HFFc6 (cell line): ENCODE data around the gene PDE3B. TPM values are rescaled to one million over a fixed set of nuclear protein-coding genes. Genes with fewer than 3 reads are reported as not detected.

ENCODE experiments used
- DNase-seq: peaks from one replicate; pipeline ENCODE4 v3.0.0-alpha.2; 2018
- H3K27ac Mint-ChIP-seq: 2 replicates; pipeline ENCODE4 v1.8.0; 2020; ENCODE audit warnings: mild to moderate bottlenecking, mixed read lengths
- H3K27me3 Mint-ChIP-seq: 2 replicates; pipeline ENCODE4 v1.8.0; 2021; ENCODE audit warnings: mild to moderate bottlenecking, moderate library complexity, mixed read lengths; ENCODE audit not compliant: insufficient read depth
- H3K36me3 Mint-ChIP-seq: 2 replicates; pipeline ENCODE4 v1.8.0; 2021; ENCODE audit warnings: low read depth, mixed read lengths
- H3K4me1 Mint-ChIP-seq: 2 replicates; pipeline ENCODE4 v1.8.0; 2020; ENCODE audit warnings: low read depth, mixed read lengths
- H3K4me3 Mint-ChIP-seq: 2 replicates; pipeline ENCODE4 v1.8.0; 2020; ENCODE audit warnings: mild to moderate bottlenecking, moderate library complexity, mixed read lengths
- H3K9me3 Mint-ChIP-seq: 2 replicates; pipeline ENCODE4 v1.8.0; 2020; ENCODE audit warnings: mild to moderate bottlenecking, mixed read lengths
- total RNA-seq, 6 experiments: library from RNA; stranded (reverse); fragmentation: NEBNext Ultra II Directional; extraction: Animal tissue kit (Norgen Biotek cat#: 25700); gene quantifications; 2 replicates in 1 of 6; 3 replicates in 5 of 6; pipeline ENCODE4 v1.2.3, GENCODE V29; 2021
- TF ChIP-seq, protein P1 (sequence below): fragments of 200-600 bp; sonication (generic); IDR thresholded peaks from 2 replicates; pipeline ENCODE4 v1.5.0; 2021; ENCODE audit warnings: antibody characterized with exemption, mild to moderate bottlenecking

The PDE3B gene
- total RNA-seq, 6 experiments from 2014 or later = 0.05 to 0.06 TPM; not detected in 4

DNA sequence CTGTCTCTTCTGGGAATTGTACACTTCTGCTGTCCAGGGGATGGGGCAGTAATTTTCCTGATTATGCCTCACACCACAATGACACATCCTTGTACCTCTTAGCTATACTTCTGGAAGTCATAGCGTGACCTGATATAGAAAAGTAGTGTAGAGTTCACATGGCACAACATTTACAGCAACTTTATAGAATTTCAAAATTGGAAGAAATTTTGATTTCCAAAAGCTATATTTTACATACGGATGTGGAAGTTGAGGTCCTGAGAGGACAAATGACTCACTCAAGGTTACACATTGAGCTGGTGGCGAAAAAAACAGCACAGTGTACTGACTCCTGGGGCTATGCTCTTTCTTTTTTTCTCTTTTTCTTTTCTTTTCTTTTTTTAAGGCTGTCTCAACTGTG is 254.8 kb downstream of the PDE3B start:
- TF ChIP-seq, protein P1, sequence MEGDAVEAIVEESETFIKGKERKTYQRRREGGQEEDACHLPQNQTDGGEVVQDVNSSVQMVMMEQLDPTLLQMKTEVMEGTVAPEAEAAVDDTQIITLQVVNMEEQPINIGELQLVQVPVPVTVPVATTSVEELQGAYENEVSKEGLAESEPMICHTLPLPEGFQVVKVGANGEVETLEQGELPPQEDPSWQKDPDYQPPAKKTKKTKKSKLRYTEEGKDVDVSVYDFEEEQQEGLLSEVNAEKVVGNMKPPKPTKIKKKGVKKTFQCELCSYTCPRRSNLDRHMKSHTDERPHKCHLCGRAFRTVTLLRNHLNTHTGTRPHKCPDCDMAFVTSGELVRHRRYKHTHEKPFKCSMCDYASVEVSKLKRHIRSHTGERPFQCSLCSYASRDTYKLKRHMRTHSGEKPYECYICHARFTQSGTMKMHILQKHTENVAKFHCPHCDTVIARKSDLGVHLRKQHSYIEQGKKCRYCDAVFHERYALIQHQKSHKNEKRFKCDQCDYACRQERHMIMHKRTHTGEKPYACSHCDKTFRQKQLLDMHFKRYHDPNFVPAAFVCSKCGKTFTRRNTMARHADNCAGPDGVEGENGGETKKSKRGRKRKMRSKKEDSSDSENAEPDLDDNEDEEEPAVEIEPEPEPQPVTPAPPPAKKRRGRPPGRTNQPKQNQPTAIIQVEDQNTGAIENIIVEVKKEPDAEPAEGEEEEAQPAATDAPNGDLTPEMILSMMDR = no peak
- no peaks in the 10 kb centered on the region for H3K27me3 Mint-ChIP-seq
- no peak for DNase-seq
- H3K27ac Mint-ChIP-seq = no peak overlapping the region
- H3K36me3 Mint-ChIP-seq = no peaks in the 10 kb centered on the region
- no peak overlapping the region for H3K4me3 Mint-ChIP-seq
- no peaks in the 10 kb centered on the region for H3K9me3 Mint-ChIP-seq
- H3K4me1 Mint-ChIP-seq = no peaks in the 10 kb centered on the region; the same call in 1 of the 2 replicates

DNA sequence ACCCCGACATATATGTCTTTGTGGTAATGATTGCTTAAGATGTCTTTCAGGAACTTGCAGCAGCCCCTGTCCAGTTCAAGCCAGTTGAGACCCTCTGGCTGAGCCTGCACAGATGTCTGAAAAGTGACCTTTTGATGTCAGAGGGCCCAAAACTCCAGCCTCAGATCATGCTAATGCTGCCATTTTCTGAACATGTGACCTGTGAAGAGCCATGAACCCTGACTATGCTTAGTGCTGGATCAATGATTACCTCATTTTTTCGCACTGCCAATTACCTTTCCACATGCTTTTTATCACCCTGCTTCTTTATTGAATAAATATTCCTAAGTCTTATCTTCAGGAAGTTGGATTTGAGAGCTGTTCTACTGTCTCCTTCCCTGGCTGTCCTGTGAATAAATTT is 255.3 kb downstream of the PDE3B start:
- TF ChIP-seq, protein P1 = no peak
- H3K27me3 Mint-ChIP-seq = no peaks in the 10 kb centered on the region
- H3K4me1 Mint-ChIP-seq = no peaks in the 10 kb centered on the region; the same call in 1 of the 2 replicates
- DNase-seq = no peak
- no peak overlapping the region for H3K27ac Mint-ChIP-seq
- no peak overlapping the region for H3K4me3 Mint-ChIP-seq
- no peaks in the 10 kb centered on the region for H3K36me3 Mint-ChIP-seq
- no peaks in the 10 kb centered on the region for H3K9me3 Mint-ChIP-seq

- H3K9me3 Mint-ChIP-seq = no peaks in the 10 kb centered on the region
- H3K27me3 Mint-ChIP-seq = peaks cover 2% of the 10 kb centered on the region; the same call in 1 of the 2 replicates
- no peak overlapping the region for H3K4me3 Mint-ChIP-seq
- no peak overlapping the region for H3K27ac Mint-ChIP-seq
- DNase-seq = peak; percentile 35
- TF ChIP-seq, protein P1 = no peak
- no peaks in the 10 kb centered on the region for H3K36me3 Mint-ChIP-seq
- H3K4me1 Mint-ChIP-seq = peaks cover 5% of the 10 kb centered on the region; the same call in 1 of the 2 replicates
Observed at GRCh38 chr11:14902650-14903350, 259.2 kb downstream of the PDE3B start.

DNA sequence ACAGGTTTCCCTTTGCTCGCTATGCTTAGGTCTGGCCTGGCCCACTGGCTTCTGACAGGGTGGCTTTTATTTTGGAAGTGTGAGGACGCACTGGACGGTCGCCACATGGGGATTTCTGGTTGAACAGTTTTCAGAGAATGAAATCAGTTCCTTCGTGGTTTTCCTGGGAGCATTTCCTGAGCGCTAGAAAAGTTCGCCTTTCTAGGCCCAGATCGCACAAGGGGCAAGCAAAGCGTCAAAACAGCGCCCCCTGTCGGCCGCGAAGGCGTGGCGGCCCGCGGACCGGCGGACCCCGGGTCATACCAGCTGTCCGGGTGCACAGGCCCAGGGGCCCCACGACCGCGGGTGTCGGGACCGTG is 261.1 kb downstream of the PDE3B start:
- DNase-seq = no peak
- Mint-ChIP-seq H3K9me3 (no peaks in the 10 kb centered on the region), H3K27me3 (peaks cover 2% of the 10 kb centered on the region; the same call in 1 of the 2 replicates), H3K27ac (no peak overlapping the region), H3K4me3 (peak overlapping the region; percentile 38), H3K36me3 (no peaks in the 10 kb centered on the region), H3K4me1 (peaks cover 5% of the 10 kb centered on the region; the same call in 1 of the 2 replicates)
- TF ChIP-seq, protein P1 = peak; percentile 90

DNA sequence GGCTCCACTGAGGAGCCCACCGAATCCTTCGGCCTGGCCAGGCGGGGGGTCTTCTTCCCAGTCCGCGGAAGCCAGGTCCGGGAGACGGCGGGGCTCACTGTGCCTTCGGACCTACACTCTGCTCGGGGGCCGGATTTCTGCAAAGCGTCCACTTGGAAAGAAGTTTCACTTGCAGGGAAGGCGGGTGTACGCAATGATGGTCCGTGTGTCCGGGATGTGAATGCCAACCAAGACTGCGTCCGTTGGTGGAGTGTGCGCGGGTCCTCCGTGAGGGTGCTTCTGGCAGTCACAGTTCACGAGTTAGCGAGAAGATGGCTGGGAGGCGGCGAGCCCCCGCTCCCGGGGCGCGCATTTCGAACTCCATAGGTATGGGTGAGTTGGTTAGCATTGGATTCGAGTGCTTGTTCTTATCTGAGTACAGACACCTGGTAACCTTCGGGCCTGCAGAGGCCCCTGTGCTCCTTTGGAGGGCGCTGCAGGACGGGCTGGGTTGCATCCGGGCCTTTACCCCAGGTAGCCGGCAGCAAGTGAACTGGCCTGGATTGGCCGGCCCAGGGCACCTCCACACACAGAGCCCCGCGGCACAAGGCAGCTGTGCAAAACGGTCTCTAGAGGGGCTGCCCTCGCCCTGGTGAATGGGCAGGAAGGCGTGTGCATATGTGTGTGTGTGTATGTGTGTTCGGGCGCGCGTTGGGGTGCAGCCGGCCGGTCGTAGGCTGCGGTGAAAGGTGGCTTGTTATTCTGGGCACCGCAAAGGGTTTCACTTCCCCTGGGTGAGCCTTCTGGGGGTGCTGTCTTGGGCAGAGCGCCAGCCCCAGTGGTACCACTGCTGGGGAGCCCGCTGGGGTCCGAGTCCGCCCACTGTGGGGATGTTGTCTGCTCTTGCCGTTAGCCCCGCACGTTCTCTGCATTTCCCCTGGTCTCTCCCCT is 261.8 kb downstream of the PDE3B start:
- Mint-ChIP-seq H3K4me1 (peaks cover 5% of the 10 kb centered on the region; the same call in 1 of the 2 replicates), H3K36me3 (no peaks in the 10 kb centered on the region), H3K9me3 (no peaks in the 10 kb centered on the region), H3K4me3 (peak overlapping the region; percentile 69; the same call in 1 of the 2 replicates), H3K27ac (no peak overlapping the region), H3K27me3 (peaks cover 2% of the 10 kb centered on the region; the same call in 1 of the 2 replicates)
- DNase-seq = no peak
- TF ChIP-seq, protein P1 = peak; percentile 48
